Fibroblast of skin of right quadriceps (primary cell): ENCODE data around the gene ADAMTS16.
A peak's percentile ranks its signal among the peaks of the same experiment; 100 is the strongest.

Experiments
- DNase-seq: peaks from one replicate; pipeline ENCODE4 v3.0.0-alpha.2; 2013

ADAMTS16 gene

GRCh38 chr5:5189051-5189430 is 48.9 kb downstream of the ADAMTS16 start:
- DNase-seq, result no peak

- no peak for DNase-seq
Measured at GRCh38 chr5:5191906-5192305, 51.8 kb downstream of the ADAMTS16 start.

DNA sequence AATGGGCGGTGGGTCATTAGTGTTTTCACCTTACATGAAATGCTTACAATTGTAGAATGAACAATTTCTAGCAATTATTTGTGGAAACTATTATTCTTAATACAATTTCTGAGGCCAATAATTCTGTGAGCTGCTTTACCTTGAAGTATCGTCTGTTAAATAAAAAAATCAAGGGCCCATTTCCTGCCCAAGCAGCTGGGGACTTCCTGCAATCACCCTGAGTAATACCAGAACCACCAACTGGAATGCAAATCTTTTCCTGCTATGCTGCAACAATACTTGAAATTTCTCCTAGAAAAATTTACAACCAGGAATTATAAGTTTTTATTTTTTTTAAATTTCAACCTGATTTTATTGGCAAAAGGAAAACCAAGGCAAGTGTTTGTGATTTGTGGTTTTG is 52.6 kb downstream of the ADAMTS16 start:
- DNase-seq, result no peak

DNA sequence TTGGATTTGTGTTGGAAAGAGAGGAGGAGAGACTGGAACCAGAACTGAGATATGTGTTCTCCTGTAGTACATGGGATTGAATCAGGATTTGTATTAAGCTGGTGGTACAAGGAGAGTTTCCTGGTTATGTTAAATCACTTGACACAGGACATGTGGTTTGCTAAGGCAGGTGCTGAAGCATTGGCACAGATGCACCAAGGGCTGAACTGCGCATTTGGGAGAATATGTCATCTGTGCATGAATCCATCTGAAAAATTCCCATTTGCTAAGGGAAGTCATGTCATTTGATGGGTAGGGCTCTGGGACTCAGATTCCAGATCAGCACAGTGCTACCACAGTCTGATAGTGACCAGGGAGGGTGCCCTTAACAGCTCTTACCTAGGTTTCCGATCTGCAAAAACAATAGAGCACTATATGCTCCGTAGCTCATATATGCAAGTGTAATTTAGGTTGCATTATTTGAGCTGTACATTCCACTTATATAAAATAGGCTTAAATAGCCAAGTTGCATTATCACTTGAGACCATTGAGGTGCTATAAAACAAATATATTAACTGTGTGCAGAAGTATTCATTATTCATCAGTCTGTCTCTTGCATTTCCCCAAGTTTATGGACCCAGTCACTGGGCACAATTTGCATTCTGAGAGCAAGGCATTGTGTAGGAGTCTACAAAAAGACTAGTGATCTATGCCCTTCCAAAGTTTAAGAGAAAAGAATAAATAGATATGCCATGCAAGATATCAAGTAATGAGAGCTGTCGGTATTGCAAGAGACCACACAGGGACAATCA is 55.2 kb downstream of the ADAMTS16 start:
- no peak for DNase-seq

DNA sequence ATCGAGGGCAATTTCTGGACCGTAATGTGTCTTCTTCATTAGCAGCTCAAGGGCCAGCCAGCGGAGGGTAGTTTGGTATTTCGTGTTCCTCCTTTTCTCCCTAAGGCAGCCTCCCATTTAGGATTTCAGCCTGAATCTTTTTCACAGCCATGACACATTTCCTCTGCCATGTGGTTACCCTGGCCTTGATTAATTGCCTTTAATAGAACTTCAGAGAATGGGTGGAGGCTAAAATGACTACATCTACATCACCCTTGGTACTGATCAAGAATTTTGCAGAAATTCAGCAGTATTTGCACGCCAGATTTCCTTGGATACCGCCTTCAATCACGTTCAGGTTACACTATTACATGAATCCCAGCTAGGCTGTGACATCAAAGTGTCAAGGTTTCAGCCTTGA is 58.0 kb downstream of the ADAMTS16 start:
- no peak for DNase-seq

- no peak for DNase-seq
Measured at GRCh38 chr5:5198815-5199214, 58.7 kb downstream of the ADAMTS16 start.

DNA sequence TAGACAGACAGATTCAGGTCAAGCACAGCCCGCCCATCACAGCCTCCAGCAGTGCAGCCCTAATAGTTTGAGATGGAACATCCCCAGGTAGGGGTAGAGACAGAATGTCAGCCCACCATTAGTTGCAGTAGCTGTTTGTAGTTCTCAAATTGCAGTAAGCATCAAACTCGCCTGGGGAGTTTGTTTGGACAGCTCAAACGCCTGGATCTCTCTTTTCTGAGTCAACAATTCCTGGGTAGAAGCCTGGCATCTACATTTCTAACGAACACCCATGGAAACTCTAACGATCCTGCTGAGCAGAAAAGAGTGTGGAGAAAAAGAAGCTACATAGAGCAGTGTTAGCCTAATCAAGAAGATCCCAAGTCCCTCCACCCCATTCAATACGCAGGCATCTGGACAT is 59.4 kb downstream of the ADAMTS16 start:
- no peak for DNase-seq

DNA sequence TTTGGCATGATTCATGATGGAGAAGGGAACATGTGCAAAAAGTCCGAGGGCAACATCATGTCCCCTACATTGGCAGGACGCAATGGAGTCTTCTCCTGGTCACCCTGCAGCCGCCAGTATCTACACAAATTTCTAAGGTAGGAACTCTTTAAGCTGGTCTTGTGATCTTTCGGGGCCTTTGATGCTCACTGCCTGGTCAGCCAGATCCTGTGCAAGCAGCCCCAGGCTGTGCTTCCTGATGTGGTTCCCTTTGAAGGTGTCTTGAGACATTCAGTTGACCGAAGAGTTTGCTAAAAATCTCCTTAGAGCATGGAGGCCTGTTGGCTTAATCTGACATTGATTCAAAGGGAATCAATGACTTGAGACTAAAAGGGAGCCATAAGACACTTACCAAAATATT is 60.0 kb downstream of the ADAMTS16 start:
- DNase-seq, result no peak

DNA sequence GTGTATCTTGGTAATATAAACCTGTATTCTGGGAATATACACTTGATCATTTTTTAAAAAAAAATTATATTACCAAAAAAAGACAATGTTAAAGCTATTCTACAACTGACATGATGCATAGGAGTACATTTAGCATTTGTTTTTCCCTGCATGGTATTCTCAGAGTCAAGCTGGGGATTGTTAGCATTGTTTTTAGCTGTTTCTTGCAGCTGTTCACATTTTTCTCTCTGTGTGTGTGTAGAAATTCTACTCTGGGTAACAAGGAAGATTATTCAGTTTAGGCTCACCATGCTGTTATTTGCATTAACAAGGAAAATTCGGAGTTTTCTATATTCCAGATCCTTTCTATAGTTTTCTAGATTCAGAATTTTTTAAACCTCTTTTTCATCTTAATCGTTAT is 62.2 kb downstream of the ADAMTS16 start:
- no peak for DNase-seq

DNA sequence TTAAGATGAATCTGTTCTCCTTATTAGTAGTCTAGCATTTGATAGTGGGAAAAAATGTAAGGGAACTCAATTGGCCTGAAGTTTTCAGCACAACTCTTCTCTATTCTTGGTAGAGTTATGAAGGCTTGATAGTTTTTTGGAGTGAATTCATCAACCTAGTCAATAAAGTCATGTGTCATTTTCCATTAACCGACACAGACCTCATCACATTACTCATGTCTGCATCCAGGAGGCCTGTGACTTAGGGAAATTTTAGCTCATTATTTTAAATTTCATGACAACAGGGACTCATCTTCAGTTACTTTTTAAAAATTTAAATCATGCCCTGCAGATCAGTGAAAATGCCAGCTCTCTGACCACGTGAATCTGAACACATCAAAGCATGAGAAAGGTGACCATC is 63.3 kb downstream of the ADAMTS16 start:
- no peak for DNase-seq

DNA sequence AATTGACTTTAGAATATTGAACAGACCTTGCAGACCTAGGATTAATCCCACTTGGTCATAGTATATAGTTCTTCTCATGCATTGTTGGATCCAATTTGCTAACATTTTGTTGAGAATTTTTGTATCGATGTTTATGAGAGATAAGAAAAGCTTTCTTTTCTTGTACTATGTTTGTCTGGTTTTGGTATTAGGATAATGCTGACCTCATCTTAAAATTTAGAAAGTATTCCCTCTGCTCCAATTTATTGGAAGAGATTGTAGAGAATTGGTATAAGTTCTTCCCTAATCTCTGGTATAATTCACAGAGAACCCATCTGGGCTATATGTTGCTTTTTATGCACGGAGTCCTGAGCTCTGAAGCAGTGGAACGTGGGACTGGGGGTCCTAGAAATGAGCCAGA is 67.7 kb downstream of the ADAMTS16 start:
- DNase-seq, result no peak

GRCh38 chr5:5209089-5209488 is 69.0 kb downstream of the ADAMTS16 start:
- peak; percentile 25 for DNase-seq

DNA sequence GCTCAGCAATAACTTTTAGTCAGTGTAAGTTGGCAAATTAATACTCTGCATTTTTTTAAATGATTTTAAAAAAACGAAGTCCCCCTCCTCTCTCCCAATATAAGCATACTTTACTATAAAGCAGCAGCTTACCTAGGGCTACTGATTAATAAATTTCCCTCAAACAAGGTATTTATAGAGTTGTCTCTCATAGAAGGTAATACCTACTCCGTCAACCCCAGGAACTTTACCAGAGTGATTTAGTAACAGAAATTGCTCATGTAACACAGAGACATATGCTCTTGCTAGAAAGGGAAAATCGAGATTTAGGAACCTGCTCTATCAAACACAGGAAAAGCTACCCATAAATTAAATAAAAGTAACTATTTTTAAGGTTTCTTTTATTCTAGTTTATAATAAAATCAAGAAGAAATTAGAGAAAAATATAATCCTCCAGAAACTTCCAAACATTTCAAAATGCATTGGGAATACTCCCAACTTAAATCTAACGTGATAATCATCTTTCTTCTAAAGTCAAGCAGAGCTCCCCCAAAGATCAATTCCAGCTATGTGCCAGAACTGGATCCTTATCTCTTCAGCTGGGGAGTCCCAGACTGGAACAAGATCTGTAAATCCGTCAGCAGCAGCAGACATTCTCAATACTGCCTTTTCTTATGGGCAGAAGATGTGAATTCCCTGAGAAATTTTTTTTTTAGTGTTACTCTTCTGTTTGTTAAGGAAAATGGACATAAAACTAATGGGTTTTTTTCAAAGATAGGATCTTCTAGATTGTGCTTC is 69.6 kb downstream of the ADAMTS16 start:
- DNase-seq, result no peak

GRCh38 chr5:5217371-5217770 is 77.2 kb downstream of the ADAMTS16 start:
- no peak for DNase-seq

DNA sequence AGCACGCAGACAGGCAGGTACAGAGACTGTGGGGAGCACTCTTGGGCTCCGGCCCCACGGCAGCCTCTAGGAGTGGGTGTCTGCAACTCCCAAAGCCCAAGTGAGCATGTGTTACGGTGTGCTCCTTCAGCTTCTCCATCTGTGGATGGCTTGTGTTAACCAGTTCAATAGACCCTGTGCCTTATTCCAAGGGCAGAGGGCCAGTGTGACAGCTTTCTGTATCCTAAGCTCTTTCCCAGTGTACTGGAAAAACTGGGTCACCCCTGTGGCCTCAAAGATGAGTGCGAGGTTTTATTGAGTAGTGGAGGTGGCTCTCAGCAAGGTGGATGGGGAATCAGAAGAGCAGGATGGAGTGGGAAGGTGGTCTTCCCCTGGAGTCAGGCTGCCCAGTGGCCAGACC is 78.3 kb downstream of the ADAMTS16 start:
- DNase-seq, result no peak

DNA sequence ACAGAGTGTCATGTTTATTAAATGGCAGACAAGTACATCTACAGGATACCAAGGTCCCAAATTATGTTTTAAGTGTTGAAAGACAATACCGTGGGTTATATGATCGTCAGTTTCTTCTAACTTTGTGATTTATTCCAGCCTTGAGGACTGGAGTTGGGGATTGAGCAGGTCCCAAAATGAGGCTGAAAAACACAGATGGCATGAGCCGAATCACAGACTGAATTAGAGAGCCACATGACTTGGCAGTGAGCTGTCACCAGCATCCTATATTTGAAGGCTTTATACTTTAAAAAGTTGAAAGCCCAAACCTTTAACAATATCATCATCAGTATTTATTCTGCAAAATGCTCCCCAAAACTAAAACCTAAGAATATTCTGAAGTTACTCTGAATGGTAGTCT is 79.4 kb downstream of the ADAMTS16 start:
- no peak for DNase-seq

DNA sequence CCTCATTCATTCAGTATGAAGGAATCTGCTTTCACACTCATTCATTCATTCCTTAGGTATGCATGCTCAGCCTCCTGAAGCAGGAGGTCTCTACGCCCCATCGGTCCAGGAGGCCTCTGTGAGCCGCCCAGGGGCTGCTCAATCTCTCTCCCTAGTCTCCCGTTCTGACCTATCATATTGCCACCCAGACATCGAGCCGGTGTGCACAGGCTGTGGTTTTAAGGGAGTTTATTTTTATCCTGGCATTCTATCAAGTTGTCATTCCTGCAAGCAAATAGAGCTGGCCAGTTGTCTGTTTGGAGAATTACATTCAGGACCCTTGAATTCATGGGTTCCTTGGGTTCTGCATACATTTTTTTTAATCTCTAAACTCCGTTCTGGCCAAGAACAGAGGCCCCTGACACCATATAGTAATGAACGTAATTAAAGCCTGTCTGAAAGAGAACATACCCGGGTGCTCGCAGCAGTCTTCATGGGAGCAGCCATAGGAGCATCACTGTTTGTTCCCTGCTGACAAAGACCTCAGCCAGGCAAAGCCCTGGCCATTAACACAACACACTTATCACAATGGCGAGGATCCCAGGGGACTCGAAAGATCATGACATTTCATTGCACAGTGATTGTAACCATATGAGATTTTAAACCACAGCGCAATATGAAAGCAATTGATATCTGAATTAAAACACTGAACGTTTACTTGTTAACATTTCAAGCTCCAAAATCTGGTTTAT is 80.9 kb downstream of the ADAMTS16 start:
- DNase-seq, result no peak

DNA sequence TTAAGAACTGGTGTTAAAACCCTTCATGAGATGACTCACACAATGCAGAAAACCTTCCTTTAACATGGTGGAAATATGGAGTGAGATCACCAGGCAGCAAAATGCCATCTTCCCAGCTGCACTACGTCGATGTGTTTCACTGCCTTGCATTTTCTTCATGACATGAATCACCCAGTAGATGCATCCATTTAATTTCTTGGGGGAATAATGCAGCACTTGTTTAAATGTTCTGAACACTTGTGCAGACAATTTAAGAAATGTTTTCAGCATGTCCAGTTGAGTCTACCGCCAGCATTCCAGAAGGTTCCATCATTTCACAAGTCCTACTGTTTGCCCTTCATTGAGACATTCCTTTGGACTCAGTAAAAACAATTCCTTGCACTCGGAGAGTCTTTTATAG is 81.6 kb downstream of the ADAMTS16 start:
- DNase-seq, result peak; percentile 48

- no peak for DNase-seq
Measured at GRCh38 chr5:5231576-5231975, 91.4 kb downstream of the ADAMTS16 start.

DNA sequence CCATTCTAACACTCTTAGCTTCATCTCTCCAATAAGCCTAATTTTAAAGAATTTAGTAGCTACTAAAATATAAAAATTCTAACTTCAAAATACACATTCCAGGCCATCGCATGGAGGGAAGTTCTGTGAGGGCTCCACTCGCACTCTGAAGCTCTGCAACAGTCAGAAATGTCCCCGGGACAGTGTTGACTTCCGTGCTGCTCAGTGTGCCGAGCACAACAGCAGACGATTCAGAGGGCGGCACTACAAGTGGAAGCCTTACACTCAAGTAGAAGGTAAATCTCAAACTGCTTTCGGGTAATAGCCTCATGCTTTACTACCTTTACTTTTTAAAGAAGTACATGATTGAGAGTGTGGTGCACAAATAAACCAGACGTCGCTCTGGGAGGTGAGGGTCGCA is 94.8 kb downstream of the ADAMTS16 start:
- DNase-seq, result no peak

GRCh38 chr5:5235685-5236084 is 95.6 kb downstream of the ADAMTS16 start:
- no peak for DNase-seq

GRCh38 chr5:5239191-5239590 is 99.1 kb downstream of the ADAMTS16 start:
- no peak for DNase-seq

GRCh38 chr5:5240234-5240633 is 100.1 kb downstream of the ADAMTS16 start:
- no peak for DNase-seq

DNA sequence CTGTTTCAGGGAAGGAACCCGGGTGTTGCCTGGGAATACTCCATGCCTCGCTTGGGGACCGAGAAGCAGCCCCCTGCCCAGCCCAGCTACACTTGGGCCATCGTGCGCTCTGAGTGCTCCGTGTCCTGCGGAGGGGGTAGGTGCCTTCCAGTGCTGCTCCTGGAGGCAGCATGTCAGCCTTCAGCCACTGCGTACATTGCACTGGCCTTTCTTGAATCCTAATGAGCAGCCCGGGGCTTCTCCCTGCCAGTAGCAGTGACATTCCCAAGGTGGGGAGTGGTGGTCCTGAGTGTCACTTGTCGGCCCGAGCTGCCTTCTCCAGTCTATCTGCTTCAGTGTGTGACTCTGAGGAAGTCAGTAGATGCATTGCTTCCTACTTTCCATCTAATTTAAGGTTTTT is 101.9 kb downstream of the ADAMTS16 start:
- DNase-seq, result no peak
